ENCODE data around the gene S1PR4.
"Not testable (repeated sequence)": the region's sequence is repeated elsewhere in the genome, so short reads cannot be mapped to it uniquely, and the experiment has no call there.

The S1PR4 gene

GRCh38 chr19:3194106-3195087 is 15.8 kb downstream of the S1PR4 start:
- DNase-seq (ENCODE audit: low read depth in 2 of 2) = no peak

- DNase-seq (ENCODE audit: low read depth in 2 of 2) = no peak
These were observed 17.7 kb downstream of the S1PR4 start for GRCh38 chr19:3196064-3196932.

GRCh38 chr19:3196933-3197205 is 18.3 kb downstream of the S1PR4 start:
- no peak for DNase-seq (ENCODE audit: low read depth in 2 of 2)

GRCh38 chr19:3198901-3199700 is 20.5 kb downstream of the S1PR4 start:
- no peak for DNase-seq (ENCODE audit: low read depth in 2 of 2)

- DNase-seq (ENCODE audit: low read depth in 2 of 2) = no peak
These were observed 22.6 kb downstream of the S1PR4 start for GRCh38 chr19:3201072-3201700.

GRCh38 chr19:3201911-3202310 is 23.3 kb downstream of the S1PR4 start:
- no peak for DNase-seq (ENCODE audit: low read depth in 2 of 2)

- no peak for DNase-seq (ENCODE audit: low read depth in 2 of 2)
These were observed 23.8 kb downstream of the S1PR4 start for GRCh38 chr19:3202346-3202745.

GRCh38 chr19:3202895-3203294 is 24.3 kb downstream of the S1PR4 start:
- not testable (repeated sequence) for DNase-seq (ENCODE audit: low read depth in 2 of 2)

GRCh38 chr19:3203805-3204645 is 25.5 kb downstream of the S1PR4 start:
- no peak for DNase-seq (ENCODE audit: low read depth in 2 of 2)

GRCh38 chr19:3204646-3205275 is 26.2 kb downstream of the S1PR4 start:
- DNase-seq (ENCODE audit: low read depth in 2 of 2) = no peak

GRCh38 chr19:3206216-3206953 is 27.8 kb downstream of the S1PR4 start:
- DNase-seq (ENCODE audit: low read depth in 2 of 2) = no peak

GRCh38 chr19:3207461-3208242 is 29.1 kb downstream of the S1PR4 start:
- DNase-seq (ENCODE audit: low read depth in 2 of 2) = no peak

- DNase-seq (ENCODE audit: low read depth in 2 of 2) = no peak
These were observed 30.0 kb downstream of the S1PR4 start for GRCh38 chr19:3208317-3209207.

GRCh38 chr19:3210347-3211017 is 31.9 kb downstream of the S1PR4 start:
- no peak for DNase-seq (ENCODE audit: low read depth in 2 of 2)

- no peak for DNase-seq (ENCODE audit: low read depth in 2 of 2)
These were observed 32.6 kb downstream of the S1PR4 start for GRCh38 chr19:3211191-3211590.

GRCh38 chr19:3213159-3213558 is 34.6 kb downstream of the S1PR4 start:
- no peak for DNase-seq (ENCODE audit: low read depth in 2 of 2)

- DNase-seq (ENCODE audit: low read depth in 2 of 2) = no peak
These were observed 38.3 kb downstream of the S1PR4 start for GRCh38 chr19:3216874-3217273.
